Upper lobe of left lung (tissue), 4 donors: ENCODE measurements around the gene GALNT2.
A peak's percentile ranks its signal among the peaks of the same experiment; 100 is the strongest.

ENCODE experiments used
- EP300 ChIP-seq, 4 donors: sonication (generic); formaldehyde crosslinking; IDR thresholded peaks; one replicate each; pipeline ENCODE4 v1.5.1; 2017; ENCODE audit warnings: antibody characterized with exemption in 4 of 4, control low read depth in 2 of 4
- POLR2A ChIP-seq, 4 donors: fragments of 450-650 bp; IDR thresholded peaks; one replicate each; pipeline ENCODE4 v1.5.1; 2016 to 2017; ENCODE audit warnings: antibody characterized with exemption in 4 of 4, mild to moderate bottlenecking in 2 of 4
- TF ChIP-seq, protein P1 (sequence below), 6 experiments: fragments of 450-650 bp in 4 of 6; fragments of 200-600 bp in 2 of 6; sonication (generic) in 2 of 6; IDR thresholded peaks; one replicate each; pipeline ENCODE4 v1.5.1; 2016 to 2019; ENCODE audit warnings: antibody characterized with exemption in 6 of 6

DNA sequence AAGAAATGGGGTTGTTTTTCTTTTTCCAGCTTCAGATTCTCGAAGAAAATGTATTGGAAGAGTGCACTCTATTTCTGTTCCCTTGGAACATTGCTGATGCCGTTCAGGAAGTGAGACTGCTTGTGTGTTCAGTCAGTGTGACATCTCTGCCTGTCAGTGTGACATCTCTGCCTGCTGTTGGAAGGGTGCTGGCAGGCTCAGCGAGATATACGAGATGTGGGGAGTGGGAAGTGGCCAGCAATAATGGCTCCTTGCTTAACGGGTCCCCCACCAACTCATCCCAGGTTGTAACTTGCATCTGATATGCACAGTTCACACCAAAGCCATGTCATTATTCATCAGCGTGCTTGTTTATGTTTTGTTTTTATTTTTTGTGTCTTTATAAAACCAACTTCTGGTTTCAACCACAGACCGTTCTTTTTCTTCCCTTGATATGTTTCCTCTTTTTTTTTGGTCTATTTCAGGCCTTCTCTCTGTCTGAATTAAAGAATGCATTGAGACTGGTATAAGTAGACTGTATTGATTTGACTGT lies 145.4 kb downstream of the GALNT2 start:
- TF ChIP-seq, protein P1, sequence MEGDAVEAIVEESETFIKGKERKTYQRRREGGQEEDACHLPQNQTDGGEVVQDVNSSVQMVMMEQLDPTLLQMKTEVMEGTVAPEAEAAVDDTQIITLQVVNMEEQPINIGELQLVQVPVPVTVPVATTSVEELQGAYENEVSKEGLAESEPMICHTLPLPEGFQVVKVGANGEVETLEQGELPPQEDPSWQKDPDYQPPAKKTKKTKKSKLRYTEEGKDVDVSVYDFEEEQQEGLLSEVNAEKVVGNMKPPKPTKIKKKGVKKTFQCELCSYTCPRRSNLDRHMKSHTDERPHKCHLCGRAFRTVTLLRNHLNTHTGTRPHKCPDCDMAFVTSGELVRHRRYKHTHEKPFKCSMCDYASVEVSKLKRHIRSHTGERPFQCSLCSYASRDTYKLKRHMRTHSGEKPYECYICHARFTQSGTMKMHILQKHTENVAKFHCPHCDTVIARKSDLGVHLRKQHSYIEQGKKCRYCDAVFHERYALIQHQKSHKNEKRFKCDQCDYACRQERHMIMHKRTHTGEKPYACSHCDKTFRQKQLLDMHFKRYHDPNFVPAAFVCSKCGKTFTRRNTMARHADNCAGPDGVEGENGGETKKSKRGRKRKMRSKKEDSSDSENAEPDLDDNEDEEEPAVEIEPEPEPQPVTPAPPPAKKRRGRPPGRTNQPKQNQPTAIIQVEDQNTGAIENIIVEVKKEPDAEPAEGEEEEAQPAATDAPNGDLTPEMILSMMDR (IDR thresholded peaks at IDR 0.05) = no peak
- peak in 1 of 4 donors; percentile 37 for TF ChIP-seq POLR2A (IDR thresholded peaks at IDR 0.05)
- TF ChIP-seq EP300 (IDR thresholded peaks at IDR 0.05) = no peak
